H9 (cell line): ENCODE data around the gene FGF12. TPM values are rescaled to one million over a fixed set of nuclear protein-coding genes. Genes with fewer than 3 reads are reported as not detected.

Source experiments
- DNase-seq: peaks from one replicate; pipeline ENCODE4 v3.0.0-alpha.2; 2017
- H2AFZ ChIP-seq: one replicate; pipeline ENCODE4 v1.6.1; 2013; ENCODE audit warnings: mild to moderate bottlenecking, low read length, control low read depth, moderate library complexity
- H2AK5ac ChIP-seq: 2 replicates; pipeline ENCODE4 v1.6.1; 2013; ENCODE audit warnings: low read length, control low read depth, mixed read lengths; ENCODE audit not compliant: insufficient read length
- H2BK120ac ChIP-seq: one replicate; pipeline ENCODE4 v1.6.1; 2013; ENCODE audit warnings: low read depth, mild to moderate bottlenecking, low read length, control low read depth, inconsistent platforms; ENCODE audit not compliant: poor library complexity, severe bottlenecking
- H2BK12ac ChIP-seq: 2 replicates; pipeline ENCODE4 v1.6.1; 2013; ENCODE audit warnings: low read length, control low read depth, mixed read lengths, low read depth; ENCODE audit not compliant: insufficient read length
- H2BK15ac ChIP-seq: 2 replicates; pipeline ENCODE4 v1.6.1; 2013; ENCODE audit warnings: low read depth, low read length, control low read depth
- H2BK20ac ChIP-seq: one replicate; pipeline ENCODE4 v1.6.1; 2013; ENCODE audit warnings: low read depth, mild to moderate bottlenecking, low read length, control low read depth, inconsistent platforms; ENCODE audit not compliant: poor library complexity, severe bottlenecking
- H2BK5ac ChIP-seq: 2 replicates; pipeline ENCODE4 v1.6.1; 2013; ENCODE audit warnings: low read length, control low read depth, mixed read lengths; ENCODE audit not compliant: insufficient read length
- H3K14ac ChIP-seq: 2 replicates; pipeline ENCODE4 v1.6.1; 2013; ENCODE audit warnings: low read length, control low read depth; ENCODE audit not compliant: insufficient read depth
- H3K18ac ChIP-seq: 2 replicates; pipeline ENCODE4 v1.6.1; 2013; ENCODE audit warnings: low read depth, mild to moderate bottlenecking, mixed read lengths, low read length, control low read depth; ENCODE audit not compliant: insufficient read length
- H3K23ac ChIP-seq: 2 replicates; pipeline ENCODE4 v1.6.1; 2013; ENCODE audit warnings: low read length, control low read depth, mixed read lengths, low read depth; ENCODE audit not compliant: insufficient read length
- H3K23me2 ChIP-seq: 2 replicates; pipeline ENCODE4 v1.6.1; 2013; ENCODE audit warnings: low read depth, mild to moderate bottlenecking, mixed read lengths, low read length, control low read depth; ENCODE audit not compliant: insufficient read length, poor library complexity, severe bottlenecking
- H3K27ac ChIP-seq: 2 replicates; pipeline ENCODE4 v1.5.1; 2013; ENCODE audit warnings: low read length, control low read depth, mixed read lengths, low read depth; ENCODE audit not compliant: insufficient read length
- H3K27me3 ChIP-seq: 2 replicates; pipeline ENCODE4 v1.6.1; 2013; ENCODE audit warnings: low read length, control low read depth, inconsistent platforms; ENCODE audit not compliant: insufficient read depth
- H3K4ac ChIP-seq: 2 replicates; pipeline ENCODE4 v1.6.1; 2013; ENCODE audit warnings: low read depth, mild to moderate bottlenecking, control low read depth, inconsistent platforms, low read length, moderate library complexity
- H3K4me1 ChIP-seq: 2 replicates; pipeline ENCODE4 v1.6.1; 2013; ENCODE audit warnings: low read length, control low read depth, inconsistent platforms; ENCODE audit not compliant: insufficient read depth
- H3K4me2 ChIP-seq: 2 replicates; pipeline ENCODE4 v1.6.1; 2013; ENCODE audit warnings: low read length, control low read depth, mixed read lengths; ENCODE audit not compliant: insufficient read length, insufficient read depth
- H3K56ac ChIP-seq: 2 replicates; pipeline ENCODE4 v1.6.1; 2013; ENCODE audit warnings: low read depth, mild to moderate bottlenecking, mixed read lengths, low read length, control low read depth; ENCODE audit not compliant: insufficient read length
- H3K79me1 ChIP-seq: 2 replicates; pipeline ENCODE4 v1.6.1; 2013; ENCODE audit warnings: low read depth, mild to moderate bottlenecking, moderate library complexity, low read length, control low read depth, inconsistent platforms; ENCODE audit not compliant: insufficient read depth, poor library complexity, severe bottlenecking
- H3K79me2 ChIP-seq: 2 replicates; pipeline ENCODE4 v1.6.1; 2013; ENCODE audit warnings: low read length, control low read depth, inconsistent platforms; ENCODE audit not compliant: insufficient read depth
- H3K9ac ChIP-seq: 2 replicates; pipeline ENCODE4 v1.6.1; 2013; ENCODE audit warnings: low read length, control low read depth, mixed read lengths; ENCODE audit not compliant: insufficient read length; ENCODE audit errors: extremely low read depth
- H3K9me3 ChIP-seq: one replicate; pipeline ENCODE4 v1.6.1; 2013; ENCODE audit warnings: low read depth, low read length, inconsistent platforms; ENCODE audit not compliant: control insufficient read depth
- H3T11ph ChIP-seq: one replicate; pipeline ENCODE4 v1.6.1; 2013; ENCODE audit warnings: mild to moderate bottlenecking, low read length, control low read depth, inconsistent platforms
- H4K20me1 ChIP-seq: one replicate; pipeline ENCODE4 v1.6.1; 2013; ENCODE audit not compliant: control insufficient read depth, insufficient read length, insufficient read depth
- H4K5ac ChIP-seq: 2 replicates; pipeline ENCODE4 v1.6.1; 2013; ENCODE audit warnings: low read depth, mild to moderate bottlenecking, mixed read lengths, low read length, control low read depth; ENCODE audit not compliant: insufficient read length
- H4K8ac ChIP-seq: replicated peaks from 2 replicates; pipeline ENCODE4 v1.6.1; 2013; ENCODE audit warnings: low read length, control low read depth, mixed read lengths, low read depth; ENCODE audit not compliant: insufficient read length
- H4K91ac ChIP-seq: 2 replicates; pipeline ENCODE4 v1.6.1; 2013; ENCODE audit warnings: low read depth, mild to moderate bottlenecking, moderate library complexity, mixed read lengths, low read length, control low read depth; ENCODE audit not compliant: insufficient read length
- H3K27ac Mint-ChIP-seq, 3 experiments: 2 replicates in 2 of 3; 3 replicates in 1 of 3; pipeline ENCODE4 v1.8.0; 2020 to 2021; ENCODE audit warnings: mixed read lengths in 3 of 3, mild to moderate bottlenecking in 1 of 3, moderate library complexity in 1 of 3
- H3K27me3 Mint-ChIP-seq: 2 replicates; pipeline ENCODE4 v1.8.0; 2021; ENCODE audit warnings: low read depth, mild to moderate bottlenecking, moderate library complexity, mixed read lengths
- H3K36me3 Mint-ChIP-seq, 3 experiments: 2 replicates in 2 of 3; 3 replicates in 1 of 3; pipeline ENCODE4 v1.8.0; 2020 to 2021; ENCODE audit warnings: low read depth in 3 of 3, mixed read lengths in 3 of 3; ENCODE audit not compliant: insufficient read depth in 1 of 3
- H3K4me1 Mint-ChIP-seq, 2 experiments: 2 replicates each; pipeline ENCODE4 v1.8.0; 2020; ENCODE audit warnings: mixed read lengths in 2 of 2
- H3K4me3 Mint-ChIP-seq, 2 experiments: 2 replicates in 1 of 2; 3 replicates in 1 of 2; pipeline ENCODE4 v1.8.0; 2020 to 2021; ENCODE audit warnings: mild to moderate bottlenecking in 2 of 2, mixed read lengths in 2 of 2, moderate library complexity in 1 of 2
- H3K9me3 Mint-ChIP-seq, 2 experiments: 2 replicates in 1 of 2; 3 replicates in 1 of 2; pipeline ENCODE4 v1.8.0; 2020; ENCODE audit warnings: mild to moderate bottlenecking in 2 of 2, mixed read lengths in 2 of 2, moderate library complexity in 1 of 2
- WGBS: extraction: QIAGEN DNeasy Blood & Tissue Kit; methylation state at CpG from one replicate; pipeline ENCODE4 v1.1.7; 2013; ENCODE audit warnings: missing lambda C conversion rate, low lambda C conversion rate, mixed read lengths; ENCODE audit not compliant: insufficient read length; ENCODE audit errors: extremely low coverage; 5-methylcytosine and 5-hydroxymethylcytosine counted together
- total RNA-seq: library from RNA; stranded (reverse); gene quantifications from 2 replicates; pipeline ENCODE4 v1.2.1, GENCODE V29; 2021
- TF ChIP-seq, protein P1 (sequence below): fragments of 200-600 bp; sonication (generic); conservative IDR thresholded peaks from 3 replicates; pipeline ENCODE4 v1.8.0; 2021; ENCODE audit warnings: antibody characterized with exemption, mild to moderate bottlenecking

The FGF12 gene
- total RNA-seq, 1 experiment from 2014 or later = 5.6 TPM

DNA sequence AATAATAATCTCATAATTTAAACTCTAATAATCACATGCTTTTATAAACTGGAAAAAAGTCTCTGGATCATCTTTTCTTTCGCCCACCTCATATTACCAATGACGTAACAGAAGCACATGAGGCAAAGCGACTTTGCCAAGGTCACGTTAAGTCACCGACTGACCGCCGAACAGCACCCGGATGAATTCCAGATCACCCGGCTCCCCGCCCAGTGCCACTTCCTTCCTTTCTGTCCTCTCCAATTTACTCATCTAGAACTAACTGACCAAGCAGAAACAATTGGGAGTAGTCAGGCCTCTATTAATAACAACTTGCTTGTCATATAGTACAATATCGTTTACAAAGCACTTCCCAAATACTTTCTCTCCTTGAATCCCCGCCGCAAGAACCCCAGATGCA lies 21.1 kb downstream of the FGF12 start:
- Histone ChIP-seq H3K9ac (no peak overlapping the region), H3K79me2 (no peaks in the 10 kb centered on the region), H3K18ac (no peak overlapping the region), H2BK20ac (no peak overlapping the region), H3K4me1 (no peaks in the 10 kb centered on the region), H3K23me2 (no peaks in the 10 kb centered on the region), H4K91ac (no peak overlapping the region), H3K79me1 (no peaks in the 10 kb centered on the region), H2AFZ (no peak overlapping the region), H2BK12ac (no peak overlapping the region), H3K56ac (no peak overlapping the region), H3K14ac (no peak overlapping the region), H4K20me1 (no peaks in the 10 kb centered on the region), H2BK5ac (no peak overlapping the region), H3T11ph (no peak overlapping the region), H4K5ac (no peak overlapping the region), H3K27me3 (no peaks in the 10 kb centered on the region), H3K23ac (no peak overlapping the region), H2AK5ac (no peak overlapping the region), H3K9me3 (no peaks in the 10 kb centered on the region), H4K8ac (no peak overlapping the region), H2BK120ac (no peak overlapping the region), H3K4me2 (no peak overlapping the region), H3K27ac (no peak overlapping the region), H3K4ac (no peak overlapping the region), H2BK15ac (no peak overlapping the region)
- Mint-ChIP-seq H3K4me1 (peaks cover 2 to 5% of the 10 kb centered on the region in 2 experiments), H3K36me3 (peaks cover 4 to 10% (median 5%) of the 10 kb centered on the region in 3 experiments; a peak in 5 of 7 replicates), H3K27ac (no peak overlapping the region), H3K27me3 (no peaks in the 10 kb centered on the region), H3K9me3 (peaks cover 8 to 9% of the 10 kb centered on the region in 2 experiments), H3K4me3 (no peak overlapping the region)
- no CpG with 5 or more reads among the region's 13 CpGs for WGBS
- TF ChIP-seq, protein P1, sequence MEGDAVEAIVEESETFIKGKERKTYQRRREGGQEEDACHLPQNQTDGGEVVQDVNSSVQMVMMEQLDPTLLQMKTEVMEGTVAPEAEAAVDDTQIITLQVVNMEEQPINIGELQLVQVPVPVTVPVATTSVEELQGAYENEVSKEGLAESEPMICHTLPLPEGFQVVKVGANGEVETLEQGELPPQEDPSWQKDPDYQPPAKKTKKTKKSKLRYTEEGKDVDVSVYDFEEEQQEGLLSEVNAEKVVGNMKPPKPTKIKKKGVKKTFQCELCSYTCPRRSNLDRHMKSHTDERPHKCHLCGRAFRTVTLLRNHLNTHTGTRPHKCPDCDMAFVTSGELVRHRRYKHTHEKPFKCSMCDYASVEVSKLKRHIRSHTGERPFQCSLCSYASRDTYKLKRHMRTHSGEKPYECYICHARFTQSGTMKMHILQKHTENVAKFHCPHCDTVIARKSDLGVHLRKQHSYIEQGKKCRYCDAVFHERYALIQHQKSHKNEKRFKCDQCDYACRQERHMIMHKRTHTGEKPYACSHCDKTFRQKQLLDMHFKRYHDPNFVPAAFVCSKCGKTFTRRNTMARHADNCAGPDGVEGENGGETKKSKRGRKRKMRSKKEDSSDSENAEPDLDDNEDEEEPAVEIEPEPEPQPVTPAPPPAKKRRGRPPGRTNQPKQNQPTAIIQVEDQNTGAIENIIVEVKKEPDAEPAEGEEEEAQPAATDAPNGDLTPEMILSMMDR = no peak
- no peak for DNase-seq
